GM12878 (cell line): Measurements from ENCODE around the gene DMD. TPM values are rescaled to one million over a fixed set of nuclear protein-coding genes. Genes with fewer than 3 reads are reported as not detected.

Source experiments
- ATAC-seq: fragments of 200-7000 bp; cut with Tn5 transposase; 3 replicates; pipeline ENCODE4 v1.9.1; 2020; ENCODE audit warnings: mild to moderate bottlenecking, moderate library complexity
- BruUV-seq: library from RNA; stranded (reverse); fragments of 400-500 nt; replicated peaks from 2 replicates; lab custom pipeline; 2021; lab: Mats Ljungman, UMichigan
- CTCF ChIA-PET: fragments of 300-600 bp; sonication (Branson Sonifier 250); formaldehyde crosslinking; extraction: SDS; loops from one replicate; lab custom pipeline; 2021; ENCODE audit warnings: inconsistent platforms; lab: Yijun Ruan, JAX
- POLR2A ChIA-PET: fragments of 350-600 bp; formaldehyde crosslinking; extraction: SDS; loops from one replicate; lab custom pipeline; 2021; ENCODE audit warnings: inconsistent platforms; lab: Charles Lee
- RAD21 ChIA-PET: fragments of 300-600 bp; sonication (Branson Sonifier 250); formaldehyde crosslinking; loops from one replicate; lab custom pipeline; 2023; ENCODE audit warnings: antibody characterized with exemption; ENCODE audit not compliant: unreplicated experiment; lab: Charles Lee
- SMC1A ChIA-PET: fragments of 300-600 bp; sonication (Branson Sonifier 250); formaldehyde crosslinking; loops from one replicate; lab custom pipeline; 2023; ENCODE audit not compliant: unreplicated experiment, uncharacterized antibody; lab: Charles Lee
- DNase-seq: peaks from one replicate; pipeline ENCODE4 v3.0.0-alpha.2; 2011; ENCODE audit warnings: low read depth, low spot score
- FAIRE-seq: peaks from 3 replicates; lab custom pipeline; 2011; peaks lifted over from hg19 to GRCh38; lab: Jason Lieb, UNC
- H2AFZ ChIP-seq: 2 replicates; pipeline ENCODE4 v1.6.0; 2011; ENCODE audit warnings: low read depth, low read length, control low read depth; ENCODE audit not compliant: control insufficient read depth
- H3K27ac ChIP-seq: 2 replicates; pipeline ENCODE4 v1.5.1; 2011; ENCODE audit warnings: control low read depth; ENCODE audit not compliant: control insufficient read depth, insufficient read depth
- H3K27me3 ChIP-seq, 2 experiments: replicated peaks in 1 of 2; 2 replicates each; pipeline versions ENCODE4 v1.6.0 to v1.6.1; 2011; ENCODE audit warnings: low read length in 1 of 2; ENCODE audit not compliant: control insufficient read depth in 2 of 2, insufficient read depth in 2 of 2
- H3K36me3 ChIP-seq, 2 experiments: 2 replicates each; pipeline ENCODE4 v1.5.1; 2011; ENCODE audit warnings: low read length in 1 of 2; ENCODE audit not compliant: control insufficient read depth in 2 of 2, insufficient read depth in 2 of 2
- H3K4me1 ChIP-seq: 2 replicates; pipeline ENCODE4 v1.6.1; 2011; ENCODE audit warnings: mild to moderate bottlenecking, low read length, moderate library complexity, mixed read lengths; ENCODE audit not compliant: control insufficient read depth, insufficient read depth
- H3K4me2 ChIP-seq: 2 replicates; pipeline ENCODE4 v1.6.0; 2011; ENCODE audit warnings: control low read depth; ENCODE audit not compliant: control insufficient read depth, insufficient read depth
- H3K4me3 ChIP-seq: fragments of 200-600 bp; sonication (generic); 2 replicates; pipeline ENCODE4 v1.5.1; 2016
- H3K79me2 ChIP-seq: 2 replicates; pipeline ENCODE4 v1.6.0; 2011; ENCODE audit warnings: low read length; ENCODE audit not compliant: control insufficient read depth, insufficient read depth
- H3K9ac ChIP-seq: 2 replicates; pipeline ENCODE4 v1.8.0; 2011; ENCODE audit warnings: low read length, control low read depth, mixed read lengths; ENCODE audit not compliant: control insufficient read depth, insufficient read depth
- H3K9me3 ChIP-seq: replicated peaks from 3 replicates; pipeline ENCODE4 v1.5.1; 2011; ENCODE audit warnings: mild to moderate bottlenecking, low read length; ENCODE audit not compliant: control insufficient read depth, insufficient read depth
- H4K20me1 ChIP-seq: 2 replicates; pipeline ENCODE4 v1.6.0; 2011; ENCODE audit not compliant: control insufficient read depth, insufficient read depth
- EP300 ChIP-seq, 2 experiments: fragments of 150-350 bp in 1 of 2; IDR thresholded peaks; 2 replicates each; pipeline ENCODE4 v1.6.1; 2011 to 2012; ENCODE audit warnings: low read depth in 2 of 2, low read length in 2 of 2, borderline replicate concordance in 1 of 2, improper control_type of control experiment in 1 of 2, inconsistent platforms in 1 of 2; ENCODE audit not compliant: control insufficient read depth in 1 of 2
- ESRRA ChIP-seq: IDR thresholded peaks from 2 replicates; pipeline ENCODE4 v1.6.1; 2012; ENCODE audit warnings: mild to moderate bottlenecking, low read length, improper control_type of control experiment
- ETV6 ChIP-seq, 2 experiments: fragments of 450-650 bp in 1 of 2; IDR thresholded peaks in 1 of 2; conservative IDR thresholded peaks in 1 of 2; 2 replicates each; pipeline ENCODE4 v1.6.1; 2014; ENCODE audit warnings: antibody characterized with exemption in 1 of 2, borderline replicate concordance in 1 of 2, low read depth in 1 of 2, mild to moderate bottlenecking in 1 of 2, moderate library complexity in 1 of 2
- HDAC2 ChIP-seq: fragments of 200-600 bp; sonication (generic); IDR thresholded peaks from 2 replicates; pipeline ENCODE4 v1.6.1; 2017
- IRF4 ChIP-seq: IDR thresholded peaks from 2 replicates; pipeline ENCODE4 v1.6.1; 2011; ENCODE audit warnings: low read depth, low read length
- JUNB ChIP-seq: IDR thresholded peaks from 2 replicates; pipeline ENCODE4 v1.6.1; 2016; ENCODE audit warnings: antibody characterized with exemption, mild to moderate bottlenecking
- NFYA ChIP-seq: IDR thresholded peaks from 2 replicates; pipeline ENCODE4 v1.6.1; 2011; ENCODE audit warnings: low read depth, mild to moderate bottlenecking, low read length, improper control_type of control experiment, borderline replicate concordance
- NKRF ChIP-seq: fragments of 450-650 bp; conservative IDR thresholded peaks from 2 replicates; pipeline ENCODE4 v1.6.1; 2017; ENCODE audit warnings: mild to moderate bottlenecking, moderate library complexity
- PAX5 ChIP-seq: IDR thresholded peaks from 2 replicates; pipeline ENCODE4 v1.6.1; 2011; ENCODE audit warnings: low read depth, low read length, borderline replicate concordance
- PKNOX1 ChIP-seq: fragments of 450-650 bp; IDR thresholded peaks from 2 replicates; pipeline ENCODE4 v1.6.1; 2016; ENCODE audit warnings: mild to moderate bottlenecking
- POLR2AphosphoS2 ChIP-seq: IDR thresholded peaks from 2 replicates; pipeline ENCODE4 v1.6.1; 2011; ENCODE audit warnings: low read depth, mild to moderate bottlenecking, low read length, improper control_type of control experiment, moderate library complexity
- SPI1 ChIP-seq: IDR thresholded peaks from 2 replicates; pipeline ENCODE4 v1.6.1; 2011; ENCODE audit warnings: low read depth, mild to moderate bottlenecking, low read length, moderate library complexity, borderline replicate concordance; ENCODE audit not compliant: insufficient read depth
- SREBF1 ChIP-seq: IDR thresholded peaks from 2 replicates; pipeline ENCODE4 v1.6.1; 2012; ENCODE audit warnings: mild to moderate bottlenecking, low read length
- TBL1XR1 ChIP-seq: IDR thresholded peaks from 2 replicates; pipeline ENCODE4 v1.6.1; 2012; ENCODE audit warnings: low read depth, low read length, improper control_type of control experiment
- WGBS: methylation state at CpG from one replicate; pipeline ENCODE4 v1.1.6; 2016; ENCODE audit warnings: low lambda C conversion rate; ENCODE audit not compliant: insufficient replicate concordance, insufficient coverage; ENCODE audit errors: missing lambda C conversion rate; 5-methylcytosine and 5-hydroxymethylcytosine counted together
- in situ Hi-C: fragments of 300-500 bp; cut with MboI; formaldehyde crosslinking; loops from 9 replicates; pipeline ENCODE4 v1.14.3; 2018; ENCODE audit warnings: mixed read lengths
- intact Hi-C: fragments of 100-400 bp; cut with micrococcal nuclease; formaldehyde crosslinking; loops from one replicate; pipeline ENCODE4 v1.14.2; 2022; ENCODE audit not compliant: unreplicated experiment
- polyA plus RNA-seq, 11 experiments: library from polyadenylated mRNA; depleted of rRNA in 4 of 11; unstranded in 6 of 11; stranded (reverse) in 5 of 11; fragments of >200 nt; fragmentation: Nextera tagmentation in 4 of 11; fragmentation: Illumina TruSeq in 1 of 11; extraction: Ambion mirVana in 4 of 11; extraction: Trizol in 1 of 11; gene quantifications; 1 replicate in 1 of 11; 2 replicates in 10 of 11; pipeline versions ENCODE4 v1.2.1 to v1.2.3, GENCODE V29; 2011 to 2016; ENCODE audit warnings: inconsistent platforms in 2 of 11, missing spikeins in 2 of 11, low read depth in 1 of 11
- total RNA-seq, 4 experiments: library from RNA; depleted of rRNA in 3 of 4; stranded (reverse); fragments of >200 nt in 3 of 4; fragmentation: Illumina TruSeq in 1 of 4; extraction: Trizol in 1 of 4; gene quantifications; 2 replicates each; pipeline versions ENCODE4 v1.2.1 to v1.2.3, GENCODE V29; 2013 to 2021

Gene DMD
- total and polyA plus RNA-seq, 10 of the 15 experiments (the other 5 are each of a cell fraction or from before 2014, with no cell fraction given) = 1.4 to 24.3 (median 4.3) TPM

GRCh38 chrX:33194289-33194688, 17.1 kb downstream of the DMD start:
- in situ Hi-C loops = no loop called here
- no peaks in the 10 kb centered on the region for H3K79me2 ChIP-seq
- H3K27ac ChIP-seq = no peak overlapping the region
- no peak overlapping the region for H3K4me3 ChIP-seq
- TF ChIP-seq SPI1 = no peak
- TF ChIP-seq IRF4 = no peak
- H2AFZ ChIP-seq = no peak overlapping the region
- CTCF ChIA-PET = no interaction called here
- H3K4me2 ChIP-seq = no peak overlapping the region
- H3K36me3 ChIP-seq = no peaks in the 10 kb centered on the region
- BruUV-seq = no TSS peak
- RAD21 ChIA-PET = no interaction called here
- no peaks in the 10 kb centered on the region for H3K9me3 ChIP-seq
- SMC1A ChIA-PET = no interaction called here
- ATAC-seq = no peak
- no peaks in the 10 kb centered on the region for H4K20me1 ChIP-seq
- no peaks in the 10 kb centered on the region for H3K4me1 ChIP-seq
- intact Hi-C loops = no loop called here
- 71% methylated on average over 2 of the region's 2 CpGs for WGBS
- POLR2A ChIA-PET = no interaction called here
- no peaks in the 10 kb centered on the region for H3K27me3 ChIP-seq
- no peak for DNase-seq
- FAIRE-seq = no peak
- no peak overlapping the region for H3K9ac ChIP-seq

- no peaks in the 10 kb centered on the region for H3K9me3 ChIP-seq
- H2AFZ ChIP-seq = no peak overlapping the region
- BruUV-seq = no TSS peak
- no peak for FAIRE-seq
- POLR2A ChIA-PET = interaction anchor here (0.6 kb wide), 1 partner anchor 10 kb away, joined by 3 read pairs; no protein-coding TSS in a partner anchor
- SMC1A ChIA-PET = no interaction called here
- ATAC-seq = no peak
- H3K79me2 ChIP-seq = no peaks in the 10 kb centered on the region
- intact Hi-C loops = no loop called here
- H3K9ac ChIP-seq = no peak overlapping the region
- no peaks in the 10 kb centered on the region for H3K36me3 ChIP-seq
- CTCF ChIA-PET = no interaction called here
- in situ Hi-C loops = no loop called here
- H3K4me3 ChIP-seq = no peak overlapping the region
- DNase-seq = no peak
- WGBS = 0% methylated on average over 1 of the region's 1 CpG
- no peak overlapping the region for H3K27ac ChIP-seq
- no peaks in the 10 kb centered on the region for H3K4me1 ChIP-seq
- RAD21 ChIA-PET = no interaction called here
- no peaks in the 10 kb centered on the region for H4K20me1 ChIP-seq
- H3K4me2 ChIP-seq = no peak overlapping the region
- no peaks in the 10 kb centered on the region for H3K27me3 ChIP-seq
- no peak for TF ChIP-seq ETV6 (conservative IDR thresholded peaks at IDR 0.05 in 1 of 2, IDR thresholded peaks at IDR 0.05 in 1 of 2; ENCODE audit: borderline replicate concordance in 1 of 2, low read depth in 1 of 2)
- no peak for TF ChIP-seq SPI1
- no peak for TF ChIP-seq NFYA
- no peak for TF ChIP-seq ESRRA
- no peak for TF ChIP-seq PKNOX1
- no peak for TF ChIP-seq TBL1XR1
- TF ChIP-seq HDAC2 = no peak
- TF ChIP-seq JUNB = no peak
- TF ChIP-seq PAX5 = no peak
- no peak for TF ChIP-seq SREBF1
- TF ChIP-seq NKRF = no peak
- no peak for TF ChIP-seq POLR2AphosphoS2
- no peak for TF ChIP-seq EP300 (IDR thresholded peaks at IDR 0.05; ENCODE audit: borderline replicate concordance in 1 of 2, control insufficient read depth in 1 of 2, low read depth in 2 of 2, low read length in 2 of 2)
Observed at GRCh38 chrX:33190016-33190415, 21.3 kb downstream of the DMD start.
